CD4-positive, alpha-beta memory T cell (primary cell): Measurements from ENCODE around the gene STK24. TPM values are rescaled to one million over a fixed set of nuclear protein-coding genes. Genes with fewer than 3 reads are reported as not detected.
A peak's percentile ranks its signal among the peaks of the same experiment; 100 is the strongest.

Experiments
- CTCF ChIA-PET: fragments of 350-600 bp; sonication (Branson Sonifier 250); formaldehyde crosslinking; loops from one replicate; lab custom pipeline; 2021; ENCODE audit warnings: inconsistent platforms; ENCODE audit not compliant: partially characterized antibody; lab: Charles Lee
- POLR2A ChIA-PET: fragments of 350-600 bp; sonication (Branson Sonifier 250); formaldehyde crosslinking; loops from one replicate; lab custom pipeline; 2021; ENCODE audit not compliant: partially characterized antibody; lab: Charles Lee
- DNase-seq, 5 donors: peaks; one replicate each; pipeline versions ENCODE4 v3.0.0 to v3.0.0-alpha.2; 2020 to 2022; ENCODE audit warnings: mixed read lengths in 1 of 5
- H3K27ac ChIP-seq: one replicate; pipeline ENCODE4 v1.7.0; 2013; ENCODE audit warnings: low read depth, low read length
- H3K27me3 ChIP-seq: 2 replicates; pipeline ENCODE4 v1.7.0; 2013; ENCODE audit warnings: mild to moderate bottlenecking, low read length, moderate library complexity; ENCODE audit not compliant: insufficient read depth
- H3K36me3 ChIP-seq: 2 replicates; pipeline ENCODE4 v1.7.0; 2013; ENCODE audit warnings: mild to moderate bottlenecking, low read length, moderate library complexity; ENCODE audit not compliant: insufficient read depth
- H3K4me1 ChIP-seq: 2 replicates; pipeline ENCODE4 v1.7.0; 2013; ENCODE audit warnings: mild to moderate bottlenecking, low read length, moderate library complexity; ENCODE audit not compliant: insufficient read depth
- H3K4me3 ChIP-seq, 2 donors: one replicate each; pipeline ENCODE4 v1.7.0; 2013; ENCODE audit warnings: low read length in 2 of 2, mild to moderate bottlenecking in 1 of 2
- H3K9me3 ChIP-seq, 2 donors: one replicate each; pipeline ENCODE4 v1.7.0; 2013; ENCODE audit warnings: low read length in 2 of 2, control low read depth in 1 of 2; ENCODE audit not compliant: control insufficient read depth in 1 of 2
- H3K27ac Mint-ChIP-seq, 7 donors: one replicate each; pipeline ENCODE4 v1.8.0; 2020 to 2021; ENCODE audit warnings: mixed read lengths in 7 of 7, mild to moderate bottlenecking in 6 of 7, inconsistent platforms in 3 of 7, moderate library complexity in 3 of 7
- H3K27me3 Mint-ChIP-seq, 2 donors: one replicate each; pipeline ENCODE4 v1.8.0; 2020 to 2021; ENCODE audit warnings: mixed read lengths in 2 of 2
- H3K36me3 Mint-ChIP-seq, 2 donors: one replicate each; pipeline ENCODE4 v1.8.0; 2020 to 2021; ENCODE audit warnings: mixed read lengths in 2 of 2, inconsistent platforms in 1 of 2, mild to moderate bottlenecking in 1 of 2
- H3K4me1 Mint-ChIP-seq, 4 donors: one replicate each; pipeline ENCODE4 v1.8.0; 2020 to 2021; ENCODE audit warnings: mixed read lengths in 4 of 4, mild to moderate bottlenecking in 1 of 4
- H3K4me3 Mint-ChIP-seq, 8 donors: one replicate each; pipeline ENCODE4 v1.8.0; 2020 to 2021; ENCODE audit warnings: mixed read lengths in 8 of 8, mild to moderate bottlenecking in 7 of 8, moderate library complexity in 6 of 8, inconsistent platforms in 3 of 8
- H3K9me3 Mint-ChIP-seq, 8 donors: one replicate each; pipeline ENCODE4 v1.8.0; 2020 to 2021; ENCODE audit warnings: mixed read lengths in 8 of 8, mild to moderate bottlenecking in 5 of 8, inconsistent platforms in 3 of 8, moderate library complexity in 1 of 8
- intact Hi-C: fragments of 100-400 bp; cut with micrococcal nuclease; formaldehyde crosslinking; loops from one replicate; pipeline ENCODE4 v1.15.1; 2023
- polyA plus RNA-seq, 2 donors: library from polyadenylated mRNA; unstranded; fragments of 300-500 nt; fragmentation: Illumina TruSeq; gene quantifications; one replicate each; pipeline ENCODE4 v1.2.3, GENCODE V29; 2021
- total RNA-seq, 2 experiments: library from RNA; stranded (reverse); gene quantifications; one replicate each; pipeline ENCODE4 v1.2.3, GENCODE V29; 2021

STK24 gene
- total and polyA plus RNA-seq, 4 experiments from 2014 or later = 24.2 to 147 (median 118) TPM

DNA sequence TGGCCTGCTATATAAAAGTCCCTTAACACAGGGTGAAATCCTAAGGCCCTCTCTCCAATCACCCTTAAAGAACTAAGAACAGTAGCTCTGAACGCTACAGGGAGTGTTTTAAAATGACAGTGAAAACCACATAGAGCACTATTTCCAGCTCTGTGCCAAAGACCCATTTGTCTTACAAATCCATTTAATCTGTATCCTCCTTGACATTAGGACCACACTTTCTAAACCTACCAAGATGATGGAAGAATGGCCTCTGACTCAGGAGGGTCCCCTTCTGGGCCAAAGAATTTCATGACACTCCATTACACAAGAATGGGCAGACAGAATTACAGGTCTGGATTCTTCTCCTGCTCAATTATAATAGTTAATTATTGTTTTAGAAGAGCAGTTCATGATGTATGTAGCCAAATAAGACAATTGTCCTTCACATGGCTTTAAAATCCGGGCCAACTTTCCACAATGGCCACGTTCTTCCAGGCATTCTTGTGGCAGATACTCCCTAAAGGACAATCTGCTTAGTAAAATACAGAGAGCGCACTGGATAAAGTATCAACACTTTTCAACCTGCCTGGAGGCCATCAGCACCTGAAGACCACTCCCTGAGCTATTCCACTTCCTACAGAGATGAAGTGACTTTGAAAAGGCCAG, 61.0 kb downstream of the STK24 start:
- intact Hi-C loops = loop anchor here (2.0 to 5.0 kb wide), 2 partner anchors 39 to 59 kb away; no protein-coding TSS in a partner anchor
- Histone ChIP-seq H3K27me3 (no peaks in the 10 kb centered on the region), H3K9me3 (no peaks in the 10 kb centered on the region), H3K4me1 (peaks cover 100% of the 10 kb centered on the region), H3K27ac (no peak overlapping the region), H3K36me3 (no peaks in the 10 kb centered on the region), H3K4me3 (no peak overlapping the region)
- H3K9me3 Mint-ChIP-seq = no peaks in the 10 kb centered on the region
- ChIA-PET POLR2A (interaction anchor here (1.1 to 2.8 kb wide), 8 partner anchors 9 to 60 kb away, joined by 3 to 11 read pairs (median 6); no protein-coding TSS in a partner anchor), CTCF (interaction anchor here (0.9 to 1.6 kb wide), 8 partner anchors 17 to 138 kb away, joined by 3 to 5 read pairs (median 4); no protein-coding TSS in a partner anchor)
- H3K4me1 Mint-ChIP-seq = peaks cover 64 to 100% (median 86%) of the 10 kb centered on the region in 4 donors
- no peak for DNase-seq
- H3K27ac Mint-ChIP-seq = peak overlapping the region; percentile 82 to 96 (median 88)
- H3K4me3 Mint-ChIP-seq = peak overlapping the region in 7 of 8 donors; percentile 15 to 71 (median 57)
- no peaks in the 10 kb centered on the region for H3K27me3 Mint-ChIP-seq
- H3K36me3 Mint-ChIP-seq = peaks cover 16 to 53% of the 10 kb centered on the region in 2 donors

GRCh38 chr13:98514288-98514687, 62.6 kb downstream of the STK24 start:
- Mint-ChIP-seq H3K36me3 (peaks cover 19 to 55% of the 10 kb centered on the region in 2 donors), H3K9me3 (no peaks in the 10 kb centered on the region), H3K27me3 (no peaks in the 10 kb centered on the region), H3K4me1 (peaks cover 66 to 100% (median 86%) of the 10 kb centered on the region in 4 donors), H3K27ac (peak overlapping the region in 5 of 7 donors; percentile 44 to 86 (median 77)), H3K4me3 (peak overlapping the region in 3 of 8 donors; percentile 21 to 50 (median 32))
- H3K9me3 ChIP-seq = no peaks in the 10 kb centered on the region
- no peak overlapping the region for H3K4me3 ChIP-seq
- H3K4me1 ChIP-seq = peaks cover 100% of the 10 kb centered on the region
- POLR2A ChIA-PET = interaction anchor here (0.6 kb wide), 1 partner anchor 33 kb away, joined by 3 read pairs; no protein-coding TSS in a partner anchor
- intact Hi-C loops = loop anchor here (5.0 kb wide), 1 partner anchor 48 kb away; no protein-coding TSS in a partner anchor
- DNase-seq = no peak
- CTCF ChIA-PET = interaction anchor here (1.3 kb wide), 1 partner anchor 58 kb away, joined by 3 read pairs; no protein-coding TSS in a partner anchor
- H3K27me3 ChIP-seq = no peaks in the 10 kb centered on the region
- peak overlapping the region; percentile 10 for H3K27ac ChIP-seq
- no peaks in the 10 kb centered on the region for H3K36me3 ChIP-seq

DNA sequence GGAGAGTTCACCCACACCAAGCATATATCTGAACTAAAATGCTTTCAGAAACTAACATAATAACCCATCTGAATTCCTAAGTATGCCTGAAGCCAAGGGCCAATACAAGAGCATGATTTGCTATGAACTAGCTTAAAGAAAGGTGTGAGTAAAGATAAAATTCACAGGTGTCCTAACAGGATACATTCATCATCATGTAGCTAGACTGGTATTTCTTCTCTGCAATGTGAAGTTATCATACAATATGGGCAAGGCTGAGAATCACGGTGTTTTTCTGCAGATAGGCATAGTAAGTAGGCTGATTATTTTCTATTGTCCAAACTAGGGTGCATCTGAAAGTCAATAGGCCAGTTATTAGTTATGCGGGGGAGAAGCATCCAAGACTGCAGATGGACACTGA, 63.1 kb downstream of the STK24 start:
- Histone ChIP-seq H3K4me3 (no peak overlapping the region), H3K9me3 (no peaks in the 10 kb centered on the region), H3K36me3 (no peaks in the 10 kb centered on the region), H3K4me1 (peaks cover 100% of the 10 kb centered on the region), H3K27me3 (no peaks in the 10 kb centered on the region), H3K27ac (peak overlapping the region; percentile 10)
- DNase-seq = no peak
- ChIA-PET POLR2A (no interaction called here), CTCF (no interaction called here)
- Mint-ChIP-seq H3K36me3 (peaks cover 19 to 50% of the 10 kb centered on the region in 2 donors), H3K4me3 (peak overlapping the region in 4 of 8 donors; percentile 26 to 55 (median 42)), H3K27me3 (no peaks in the 10 kb centered on the region), H3K4me1 (peaks cover 67 to 100% (median 86%) of the 10 kb centered on the region in 4 donors), H3K9me3 (no peaks in the 10 kb centered on the region), H3K27ac (peak overlapping the region; percentile 44 to 92 (median 69))
- intact Hi-C loops = loop anchor here (5.0 kb wide), 1 partner anchor 48 kb away; no protein-coding TSS in a partner anchor

- intact Hi-C loops = loop anchor here (5.0 kb wide), 1 partner anchor 49 kb away; no protein-coding TSS in a partner anchor
- H3K36me3 Mint-ChIP-seq = peaks cover 15 to 44% of the 10 kb centered on the region in 2 donors
- Histone ChIP-seq H3K27ac (no peak overlapping the region), H3K36me3 (no peaks in the 10 kb centered on the region), H3K4me1 (peaks cover 100% of the 10 kb centered on the region), H3K9me3 (no peaks in the 10 kb centered on the region), H3K27me3 (no peaks in the 10 kb centered on the region), H3K4me3 (no peak overlapping the region)
- peak overlapping the region in 1 of 8 donors; percentile 4 for H3K4me3 Mint-ChIP-seq
- DNase-seq = no peak
- no peaks in the 10 kb centered on the region for H3K27me3 Mint-ChIP-seq
- CTCF ChIA-PET = no interaction called here
- POLR2A ChIA-PET = interaction anchor here (1.0 kb wide), 1 partner anchor 8 kb away, joined by 4 read pairs; no protein-coding TSS in a partner anchor
- H3K9me3 Mint-ChIP-seq = no peaks in the 10 kb centered on the region
- peaks cover 70 to 100% (median 88%) of the 10 kb centered on the region in 4 donors for H3K4me1 Mint-ChIP-seq
- peak overlapping the region; percentile 55 to 92 (median 77) for H3K27ac Mint-ChIP-seq
Observed at GRCh38 chr13:98512774-98513665, 63.9 kb downstream of the STK24 start.

DNA sequence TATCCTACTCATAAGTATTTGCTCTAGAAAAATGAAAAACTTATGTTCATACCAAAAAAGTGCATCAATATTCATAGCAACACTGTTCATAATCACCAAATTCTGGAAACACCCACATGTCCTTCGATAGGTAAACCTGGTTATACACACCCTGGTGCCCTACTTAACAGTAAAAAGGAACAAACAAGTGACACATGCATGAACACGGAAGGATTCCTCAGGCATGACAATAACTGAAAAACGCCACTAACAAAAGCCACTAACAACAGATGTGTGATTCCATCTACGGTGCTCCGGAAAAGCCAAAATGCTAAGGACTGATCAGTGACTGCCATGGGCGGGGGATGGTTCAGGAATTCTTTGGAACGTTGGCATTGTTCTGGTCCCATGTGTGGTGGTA, 65.5 kb downstream of the STK24 start:
- Histone ChIP-seq H3K27me3 (no peaks in the 10 kb centered on the region), H3K9me3 (no peaks in the 10 kb centered on the region), H3K4me3 (no peak overlapping the region), H3K4me1 (peaks cover 100% of the 10 kb centered on the region), H3K27ac (peak overlapping the region; percentile 23), H3K36me3 (no peaks in the 10 kb centered on the region)
- ChIA-PET CTCF (no interaction called here), POLR2A (interaction anchor here (0.9 to 1.9 kb wide), 3 partner anchors 35 to 54 kb away, joined by 4 to 11 read pairs (median 6); no protein-coding TSS in a partner anchor)
- Mint-ChIP-seq H3K27me3 (no peaks in the 10 kb centered on the region), H3K9me3 (no peaks in the 10 kb centered on the region), H3K4me3 (peak overlapping the region; percentile 5 to 60 (median 22)), H3K36me3 (peaks cover 9 to 36% of the 10 kb centered on the region in 2 donors), H3K4me1 (peaks cover 70 to 100% (median 87%) of the 10 kb centered on the region in 4 donors), H3K27ac (peak overlapping the region; percentile 84 to 94 (median 90))
- DNase-seq = peak; percentile 33 to 56 (median 55)
- intact Hi-C loops = loop anchor here (5.0 kb wide), 1 partner anchor 51 kb away; no protein-coding TSS in a partner anchor

DNA sequence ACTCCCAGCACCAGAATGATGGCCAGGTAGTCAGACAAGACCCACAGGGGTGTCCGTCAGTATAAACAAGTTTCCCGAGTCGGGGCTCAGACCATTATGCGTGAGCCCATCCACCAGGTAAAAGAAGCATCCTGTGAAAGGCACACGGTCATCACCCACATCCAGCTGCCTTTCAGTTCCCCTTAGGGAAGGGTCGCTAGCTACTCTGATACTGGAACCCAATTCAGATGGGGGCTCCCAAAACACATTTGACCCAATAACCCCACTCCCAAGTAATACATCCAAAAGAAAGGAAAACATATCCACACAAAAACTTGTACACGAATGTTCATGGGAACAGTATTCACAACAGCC, 66.8 kb downstream of the STK24 start:
- intact Hi-C loops = loop anchor here (5.0 kb wide), 1 partner anchor 52 kb away; no protein-coding TSS in a partner anchor
- no peaks in the 10 kb centered on the region for H3K9me3 ChIP-seq
- peaks cover 100% of the 10 kb centered on the region for H3K4me1 ChIP-seq
- H3K36me3 Mint-ChIP-seq = peaks cover 8 to 32% of the 10 kb centered on the region in 2 donors
- H3K27me3 Mint-ChIP-seq = no peaks in the 10 kb centered on the region
- H3K27ac ChIP-seq = peak overlapping the region; percentile 36
- ChIA-PET CTCF (interaction anchor here (0.7 kb wide), 1 partner anchor 26 kb away, joined by 3 read pairs; no protein-coding TSS in a partner anchor), POLR2A (interaction anchor here (0.7 to 2.0 kb wide), 7 partner anchors 10 to 62 kb away, joined by 3 to 11 read pairs (median 4); no protein-coding TSS in a partner anchor)
- no peaks in the 10 kb centered on the region for H3K27me3 ChIP-seq
- DNase-seq = no peak
- H3K9me3 Mint-ChIP-seq = no peaks in the 10 kb centered on the region
- H3K4me1 Mint-ChIP-seq = peaks cover 72 to 100% (median 88%) of the 10 kb centered on the region in 4 donors
- H3K4me3 Mint-ChIP-seq = peak overlapping the region in 7 of 8 donors; percentile 33 to 78 (median 64)
- H3K27ac Mint-ChIP-seq = peak overlapping the region; percentile 80 to 95 (median 87)
- no peak overlapping the region for H3K4me3 ChIP-seq
- H3K36me3 ChIP-seq = no peaks in the 10 kb centered on the region
